RCC 7860 (cell line): ENCODE measurements around the gene AMIGO3.
"Not testable (repeated sequence)": the region's sequence is repeated elsewhere in the genome, so short reads cannot be mapped to it uniquely, and the experiment has no call there.

Experiments used
- DNase-seq: peaks from one replicate; pipeline ENCODE4 v3.0.0-alpha.2; 2015; ENCODE audit warnings: low spot score
- FAIRE-seq: peaks from 2 replicates; lab custom pipeline; 2012; peaks lifted over from hg19 to GRCh38; lab: Jason Lieb, UNC

AMIGO3 gene, protein sequence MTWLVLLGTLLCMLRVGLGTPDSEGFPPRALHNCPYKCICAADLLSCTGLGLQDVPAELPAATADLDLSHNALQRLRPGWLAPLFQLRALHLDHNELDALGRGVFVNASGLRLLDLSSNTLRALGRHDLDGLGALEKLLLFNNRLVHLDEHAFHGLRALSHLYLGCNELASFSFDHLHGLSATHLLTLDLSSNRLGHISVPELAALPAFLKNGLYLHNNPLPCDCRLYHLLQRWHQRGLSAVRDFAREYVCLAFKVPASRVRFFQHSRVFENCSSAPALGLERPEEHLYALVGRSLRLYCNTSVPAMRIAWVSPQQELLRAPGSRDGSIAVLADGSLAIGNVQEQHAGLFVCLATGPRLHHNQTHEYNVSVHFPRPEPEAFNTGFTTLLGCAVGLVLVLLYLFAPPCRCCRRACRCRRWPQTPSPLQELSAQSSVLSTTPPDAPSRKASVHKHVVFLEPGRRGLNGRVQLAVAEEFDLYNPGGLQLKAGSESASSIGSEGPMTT

DNA sequence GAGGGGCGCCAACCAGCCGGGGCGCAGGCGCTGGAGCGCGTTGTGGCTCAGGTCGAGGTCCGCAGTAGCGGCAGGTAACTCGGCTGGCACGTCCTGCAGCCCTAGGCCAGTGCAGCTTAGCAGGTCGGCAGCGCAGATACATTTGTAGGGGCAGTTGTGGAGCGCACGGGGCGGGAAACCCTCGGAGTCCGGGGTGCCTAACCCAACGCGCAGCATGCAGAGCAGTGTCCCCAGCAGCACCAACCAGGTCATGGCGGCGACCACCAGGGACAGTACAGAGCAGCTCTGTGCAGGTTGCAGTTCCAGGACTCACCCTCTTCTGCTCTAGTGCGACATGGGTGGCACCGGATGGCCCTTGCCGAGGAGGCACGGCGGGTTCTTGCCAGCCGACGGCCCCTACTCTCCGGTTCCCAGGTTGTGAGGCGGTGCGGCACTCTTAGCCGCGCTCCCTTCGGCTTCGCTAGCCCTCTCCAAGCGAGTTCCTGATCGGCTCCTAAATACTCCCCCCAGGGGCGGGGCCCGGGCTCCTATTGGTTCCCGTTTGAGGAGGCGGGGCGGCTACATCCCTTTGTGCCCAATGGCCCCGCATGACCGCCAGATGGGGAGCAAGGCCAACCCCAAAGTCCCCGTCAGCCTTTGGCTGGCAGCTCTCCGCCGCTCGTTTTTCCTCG lies at the start of gene AMIGO3:
Gene AMIGO3, minus strand, starts transcription at position 471 of the 671 bp plus-strand sequence. Its CDS starts 219 bp downstream, at position 252.
- DNase-seq = no peak
- FAIRE-seq = no peak

DNA sequence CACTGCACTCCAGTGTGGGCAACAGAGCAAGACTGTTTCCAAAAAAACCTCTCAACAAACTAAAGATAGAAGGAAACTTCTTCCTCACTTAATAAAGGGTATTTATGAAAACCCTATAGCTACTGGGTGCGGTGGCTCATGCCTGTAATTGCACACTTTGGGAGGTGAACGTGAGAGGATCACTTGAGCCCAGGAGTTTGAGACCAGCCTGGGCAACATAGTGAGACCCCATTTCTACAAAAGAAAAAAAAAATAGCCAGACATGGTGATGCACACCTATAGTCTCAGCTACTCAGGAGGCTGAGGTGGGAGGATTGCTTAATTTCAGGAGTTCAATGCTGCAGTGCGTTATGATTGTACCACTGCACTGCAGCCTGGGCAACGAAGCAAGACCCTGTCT lies 44.5 kb upstream of the AMIGO3 start:
- no peak for FAIRE-seq
- DNase-seq = no peak

DNA sequence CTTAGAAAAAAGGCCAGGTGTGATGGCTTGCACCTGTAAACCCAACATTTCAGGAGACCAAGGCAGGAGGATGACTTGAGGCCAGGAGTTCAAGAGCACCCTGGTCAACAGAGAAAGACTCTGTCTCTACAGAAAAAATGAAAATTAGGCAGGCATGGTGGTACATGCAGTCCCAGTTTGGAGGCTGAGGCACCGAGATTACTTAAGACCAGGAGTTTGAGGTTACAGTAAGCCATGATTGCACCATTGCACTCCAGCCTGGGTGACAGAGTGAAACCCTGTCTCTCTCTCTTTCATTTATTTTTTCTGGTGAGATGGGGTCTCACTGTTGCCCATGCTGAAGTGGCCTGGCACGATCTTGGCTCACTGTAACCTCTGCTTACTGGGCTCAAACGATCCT lies 42.2 kb upstream of the AMIGO3 start:
- no peak for FAIRE-seq
- no peak for DNase-seq

DNA sequence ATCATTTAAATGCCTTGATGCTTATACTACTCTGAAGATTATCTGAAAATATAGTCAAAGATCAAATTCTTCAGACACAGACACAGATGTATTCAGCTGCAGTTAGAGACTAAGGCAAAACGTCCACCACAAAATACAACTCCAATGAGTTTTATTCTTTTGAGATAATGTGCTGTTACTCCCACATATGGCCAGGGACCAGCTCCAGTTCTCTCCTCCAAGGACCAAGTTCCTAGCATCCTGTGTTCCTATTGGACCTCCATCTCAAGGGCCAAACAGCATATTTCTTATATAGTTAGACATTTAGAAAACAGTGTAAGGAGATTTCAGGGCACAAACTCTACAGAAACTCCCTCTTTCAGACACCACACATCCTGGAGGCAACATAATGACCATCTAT lies 39.7 kb upstream of the AMIGO3 start:
- DNase-seq (no peak), FAIRE-seq (no peak)

DNA sequence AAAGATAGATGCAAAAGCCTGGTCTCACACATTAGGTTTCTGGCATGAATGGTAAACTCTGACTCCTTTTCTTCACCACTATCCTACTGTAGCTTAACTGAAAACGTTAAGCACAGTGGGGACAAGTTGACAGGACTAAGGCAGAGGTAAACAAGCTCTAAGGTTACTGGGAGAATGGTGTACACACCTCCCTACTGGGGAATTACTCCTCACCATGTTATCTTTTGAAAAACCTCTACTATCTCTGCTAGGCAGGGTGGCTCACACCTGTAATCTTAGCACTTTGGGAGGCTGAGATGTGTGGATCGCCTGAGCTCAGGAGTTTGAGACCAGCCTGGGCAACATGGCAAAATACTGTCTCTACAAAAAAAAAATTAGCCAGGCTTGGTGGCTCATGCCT lies 37.7 kb upstream of the AMIGO3 start:
- FAIRE-seq (no peak), DNase-seq (no peak)

DNA sequence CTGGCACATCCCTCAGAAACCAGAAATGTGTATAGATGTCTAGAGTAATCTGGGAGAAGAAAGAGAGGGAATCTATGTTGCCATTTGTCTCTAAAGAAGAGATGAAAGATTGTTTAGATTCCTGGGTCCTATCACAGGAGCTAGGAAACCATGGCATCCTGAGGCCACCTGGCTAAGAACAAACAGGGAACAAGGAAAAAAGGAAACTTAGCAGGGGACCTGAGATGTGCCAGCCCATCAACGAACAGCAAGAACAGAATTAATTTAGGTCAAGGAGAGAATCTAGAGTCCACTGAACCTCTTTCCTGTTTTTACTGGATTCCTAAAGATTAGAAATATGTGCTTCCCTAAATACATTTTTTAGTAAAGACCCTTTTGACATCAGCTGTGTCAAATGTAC lies 36.6 kb upstream of the AMIGO3 start:
- DNase-seq (no peak), FAIRE-seq (no peak)

DNA sequence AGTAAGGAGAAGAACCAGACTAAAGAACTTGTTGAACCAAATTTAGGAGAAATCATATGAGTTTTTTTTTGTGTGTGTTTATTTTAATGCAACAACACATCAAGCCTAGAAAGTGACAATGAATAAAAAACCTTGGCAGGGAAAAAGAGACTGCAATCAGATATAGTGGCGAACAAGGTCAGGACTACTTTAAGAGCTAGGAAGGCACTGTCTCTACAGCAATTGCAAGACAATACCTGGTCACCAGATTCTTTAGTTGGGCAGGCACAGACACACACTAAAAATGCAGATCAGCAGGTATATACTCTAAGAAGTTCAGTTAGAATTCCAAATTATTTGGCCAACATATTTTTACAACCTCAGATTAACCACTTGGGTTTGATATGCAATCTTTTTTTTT lies 35.1 kb upstream of the AMIGO3 start:
- no peak for FAIRE-seq

DNA sequence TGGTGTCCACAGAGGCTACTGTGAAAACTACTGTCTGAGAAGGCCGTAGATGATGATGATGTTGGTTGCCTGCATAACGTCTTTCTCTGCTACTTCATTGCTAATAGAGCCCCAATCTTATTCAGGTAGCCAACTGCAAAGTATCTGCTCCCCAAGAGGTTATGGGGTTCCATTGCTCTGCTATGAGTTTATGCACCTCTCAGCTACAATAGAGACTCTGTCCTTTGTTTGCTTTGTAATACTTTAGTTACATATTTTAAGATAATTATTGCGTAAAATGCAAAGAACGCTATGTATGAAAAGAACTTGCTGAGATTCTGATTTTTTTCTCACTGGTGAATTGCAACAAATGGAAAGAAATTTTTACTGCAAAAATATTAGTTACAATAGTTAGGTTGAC lies 32.0 kb upstream of the AMIGO3 start:
- FAIRE-seq (no peak), DNase-seq (no peak)

More for the DNA sequence above, 35.1 kb upstream of the AMIGO3 start:
- DNase-seq = no peak

DNA sequence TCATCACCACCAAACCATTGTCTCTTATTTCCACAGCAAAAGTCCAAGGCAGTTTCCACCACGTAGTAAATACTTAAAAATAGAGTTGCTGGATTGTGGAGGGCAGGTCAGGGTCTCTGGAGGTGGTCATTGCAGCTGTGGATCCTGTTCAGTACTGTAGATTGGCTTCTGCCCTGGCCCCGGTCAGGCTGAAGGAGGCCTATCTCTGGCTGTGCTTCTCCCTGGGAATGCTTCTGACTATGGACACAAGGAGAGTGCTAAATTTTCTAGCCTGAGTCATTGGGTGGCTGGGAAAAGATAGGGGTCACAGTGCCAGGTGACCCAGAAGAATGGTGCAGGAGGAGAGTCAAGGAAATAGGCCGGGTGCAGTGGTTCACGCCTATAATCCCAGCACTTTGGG lies 30.6 kb upstream of the AMIGO3 start:
- FAIRE-seq (no peak), DNase-seq (no peak)

DNA sequence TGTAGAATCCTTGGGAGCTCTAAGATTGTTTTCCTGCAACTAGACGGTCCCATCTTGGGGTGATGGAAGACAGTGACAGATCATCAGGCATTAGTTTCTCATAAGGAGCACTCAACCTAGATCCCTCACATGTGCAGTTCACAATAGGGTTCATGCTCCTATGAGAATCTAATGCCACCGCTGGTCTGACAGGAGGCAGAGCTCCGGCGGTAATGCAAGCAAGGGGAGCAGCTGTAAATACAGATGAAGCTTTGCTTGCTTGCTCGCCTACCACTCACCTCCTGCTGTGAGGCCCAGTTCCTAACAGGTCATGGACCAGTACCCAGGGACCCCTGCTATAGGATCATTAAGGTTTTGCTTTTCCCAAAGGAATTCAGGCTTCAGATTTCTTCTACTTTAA lies 29.4 kb upstream of the AMIGO3 start:
- not testable (repeated sequence) for FAIRE-seq, DNase-seq

DNA sequence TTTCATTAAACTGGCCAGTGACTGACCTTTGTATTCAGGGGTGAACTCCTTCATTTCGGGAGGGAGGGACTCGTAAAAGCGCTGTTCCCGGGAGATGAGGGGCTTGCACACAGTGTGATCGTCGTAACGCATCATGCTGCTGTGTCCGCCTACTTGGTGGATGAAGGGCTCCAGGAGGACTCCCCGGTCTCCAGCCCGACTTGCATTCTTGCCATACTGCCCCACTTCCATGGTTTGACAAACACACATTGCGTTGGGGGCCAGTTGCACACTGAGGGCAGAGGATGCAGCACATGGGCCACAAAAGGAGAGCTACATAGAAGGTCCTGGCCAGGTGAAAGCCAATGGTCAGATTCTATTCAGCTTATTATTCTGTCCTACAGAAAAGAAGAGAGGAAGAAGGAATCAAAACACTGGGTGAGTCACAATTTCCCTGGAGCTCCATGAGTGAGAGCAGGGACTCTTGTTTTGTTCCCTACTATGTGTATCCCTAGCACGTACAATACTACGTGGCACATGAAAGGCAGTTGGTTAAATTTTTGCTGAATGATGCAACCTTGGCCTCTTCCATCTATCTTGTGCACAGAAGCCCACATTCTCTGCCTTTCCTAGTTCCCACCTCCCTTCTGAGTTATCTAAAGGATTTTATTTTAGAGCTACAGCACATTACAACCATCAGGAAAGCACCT lies 28.5 kb upstream of the AMIGO3 start:
- FAIRE-seq = no peak

DNA sequence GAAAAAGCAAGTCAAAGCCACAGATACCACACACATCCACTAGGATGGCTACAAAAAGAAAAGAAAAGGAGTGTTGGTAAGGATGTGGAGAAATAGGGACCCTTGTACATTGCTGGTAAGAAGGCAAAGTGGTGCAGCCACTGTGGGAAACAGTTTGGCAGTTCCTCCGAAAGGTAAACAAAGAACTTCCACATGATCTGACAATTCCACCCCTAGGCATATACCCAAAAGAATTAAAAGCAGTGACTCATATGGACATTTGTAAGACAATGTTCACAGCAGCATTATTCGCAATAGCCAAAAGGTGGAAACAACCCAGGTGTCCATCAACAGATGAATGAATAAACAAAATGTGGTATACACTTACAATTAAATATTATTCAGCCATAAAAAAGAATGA lies 26.5 kb upstream of the AMIGO3 start:
- FAIRE-seq (no peak), DNase-seq (no peak)

More for the DNA sequence above, 28.5 kb upstream of the AMIGO3 start:
- no peak for DNase-seq

DNA sequence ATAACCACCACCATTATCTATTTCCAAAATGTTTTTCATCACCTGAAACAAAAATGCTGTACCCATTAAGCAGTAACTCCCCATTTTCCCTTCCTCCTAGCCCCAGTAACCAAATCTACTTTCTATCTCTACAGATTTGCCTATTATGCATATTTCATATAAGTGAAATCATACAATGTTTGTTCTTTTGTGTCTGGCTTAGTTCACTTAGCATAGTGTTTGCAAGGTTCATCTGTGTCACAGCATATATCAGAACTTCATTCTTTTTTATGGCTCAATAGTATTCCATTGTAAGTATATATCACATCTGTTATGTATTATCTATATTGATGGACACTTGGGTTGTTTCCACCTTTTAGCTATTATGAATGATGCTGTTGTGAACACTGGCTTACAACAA lies 20.9 kb upstream of the AMIGO3 start:
- FAIRE-seq (no peak), DNase-seq (no peak)

DNA sequence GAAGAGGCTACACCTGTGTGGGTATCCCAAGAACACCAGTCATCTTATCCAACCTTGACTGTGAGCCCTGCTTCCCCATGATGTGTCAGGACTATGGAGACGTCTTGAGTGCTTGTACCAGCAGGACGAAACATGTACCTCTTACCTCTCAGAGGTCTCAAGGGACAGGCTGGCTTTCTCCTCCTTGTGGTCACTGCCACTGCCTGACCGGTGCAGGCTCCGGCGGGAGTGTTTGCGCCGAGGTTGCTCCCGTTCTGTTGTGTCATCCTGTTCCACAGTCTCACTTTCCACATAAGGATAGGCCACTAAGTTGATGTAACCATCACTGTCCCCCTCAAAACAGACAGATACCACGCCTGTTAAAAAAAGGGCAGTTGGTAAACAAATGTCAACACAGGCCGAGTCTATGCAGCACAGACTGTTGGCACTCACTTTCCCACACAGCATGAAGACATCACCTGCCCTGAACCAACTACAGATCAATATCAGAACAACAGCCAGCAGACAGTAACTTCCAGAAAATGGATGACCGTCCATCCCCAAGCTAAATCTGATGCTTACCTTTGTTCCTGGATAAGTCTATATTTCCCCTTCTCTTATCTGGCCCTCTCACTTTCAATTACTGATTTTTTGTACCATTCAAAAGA lies 18.7 kb upstream of the AMIGO3 start:
- FAIRE-seq (no peak), DNase-seq (no peak)

DNA sequence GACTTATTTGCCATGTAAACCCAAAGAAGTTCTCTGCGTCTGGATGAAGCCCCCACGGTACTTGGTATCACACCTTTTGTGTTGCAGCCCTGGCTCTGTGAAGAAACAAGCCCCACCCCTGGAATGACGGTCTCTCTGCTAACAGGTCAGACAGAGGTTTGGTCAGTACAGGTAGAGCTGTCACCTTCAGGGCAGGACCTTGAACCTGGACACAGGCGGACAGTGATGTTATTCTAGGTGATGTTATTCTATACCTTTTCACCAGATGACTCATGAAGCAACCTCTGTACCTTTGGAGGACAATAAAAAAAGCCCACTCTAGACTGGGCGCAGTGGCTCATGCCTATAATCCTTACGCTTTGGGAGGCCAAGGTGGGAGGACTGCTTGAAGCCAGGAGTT lies 15.3 kb upstream of the AMIGO3 start:
- FAIRE-seq = no peak
- DNase-seq = no peak

DNA sequence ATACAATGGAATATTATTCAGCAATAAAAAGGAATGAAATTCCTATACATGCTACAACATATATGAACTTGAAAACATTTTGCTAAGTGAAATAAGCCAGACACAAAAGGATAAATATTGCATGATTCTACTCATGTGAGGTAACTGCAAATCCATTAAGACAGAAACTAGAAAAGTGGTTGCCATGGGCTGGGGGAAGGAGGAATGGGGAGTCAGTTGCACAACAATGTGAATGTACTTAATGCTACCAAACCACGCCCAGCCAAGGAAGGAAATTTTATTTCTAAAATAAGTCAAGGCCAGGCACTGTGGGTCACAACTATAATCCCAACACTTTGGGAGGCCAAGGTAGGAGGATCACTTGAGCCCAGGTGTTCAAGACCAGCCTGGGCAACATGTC lies 14.1 kb upstream of the AMIGO3 start:
- FAIRE-seq (no peak), DNase-seq (no peak)

DNA sequence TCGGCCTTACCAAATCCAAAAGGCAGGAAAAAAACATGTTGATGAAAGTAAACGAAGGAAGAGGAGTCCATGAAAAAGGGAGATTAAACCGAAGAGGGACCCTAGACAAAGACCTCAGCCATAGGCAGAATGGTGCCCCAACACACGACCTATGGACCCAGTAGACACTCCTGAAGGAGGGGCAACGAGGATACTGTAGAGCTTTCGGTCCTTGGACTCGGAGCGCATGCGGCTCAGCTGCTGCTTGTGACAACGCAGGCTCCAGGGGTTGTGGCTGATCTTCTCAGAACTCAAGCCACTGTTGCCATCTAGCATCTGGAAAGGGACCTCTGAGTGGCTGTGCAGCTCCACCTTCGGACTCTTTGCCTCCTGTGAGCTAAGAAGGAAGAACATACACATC lies 13.1 kb upstream of the AMIGO3 start:
- no peak for FAIRE-seq
- no peak for DNase-seq

DNA sequence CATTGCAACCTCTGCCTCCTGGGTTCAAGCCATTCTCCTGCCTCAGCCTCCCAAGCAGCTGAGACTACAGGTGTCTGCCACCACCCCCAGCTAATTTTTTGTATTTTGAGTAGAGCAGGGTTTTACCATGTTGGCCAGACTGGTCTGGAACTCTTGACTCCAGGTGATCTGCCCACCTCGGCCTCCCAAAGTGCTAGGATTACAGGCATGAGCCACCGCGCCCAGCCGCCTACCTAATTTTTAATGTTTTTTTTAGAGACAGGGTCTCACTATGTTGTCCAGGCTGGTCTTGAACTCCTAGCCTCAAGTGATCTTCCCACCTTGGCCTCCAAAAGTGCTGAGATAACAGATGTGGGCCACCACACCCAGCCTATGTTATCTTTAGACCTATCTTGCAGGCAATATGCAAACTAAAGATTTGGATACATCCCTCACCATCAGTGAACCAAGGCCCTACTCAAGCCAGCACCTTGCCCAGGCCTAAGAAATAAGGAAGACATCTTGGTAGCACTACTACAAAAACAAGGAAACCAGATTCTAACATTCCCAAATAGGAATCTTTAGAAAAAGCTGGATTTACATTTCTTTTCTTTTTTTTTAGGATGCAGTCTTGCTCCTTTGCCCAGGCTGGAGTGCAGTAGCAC lies 10.6 kb upstream of the AMIGO3 start:
- DNase-seq = no peak
- FAIRE-seq = no peak

DNA sequence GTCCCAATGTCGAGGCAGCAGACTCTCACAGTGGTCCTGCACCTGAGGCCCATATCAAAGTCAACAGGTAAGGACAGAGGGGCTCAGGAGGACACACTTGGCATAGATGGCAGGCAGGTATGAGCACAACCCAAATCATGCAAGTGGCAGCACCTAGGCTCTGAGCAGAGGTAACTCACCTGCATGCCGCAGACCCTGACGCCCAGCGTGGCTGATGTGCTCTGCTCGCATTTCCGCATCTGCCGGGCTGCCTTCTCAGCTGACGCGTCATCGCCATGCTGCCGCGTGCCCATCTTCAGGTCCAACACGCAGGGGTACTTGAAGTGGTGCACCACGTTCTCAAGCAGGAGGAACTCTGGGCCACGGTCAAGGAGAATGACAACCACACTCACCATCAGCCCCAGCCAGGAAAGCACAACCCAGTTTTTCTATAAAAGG lies 8.5 kb upstream of the AMIGO3 start:
- DNase-seq = no peak
- no peak for FAIRE-seq

DNA sequence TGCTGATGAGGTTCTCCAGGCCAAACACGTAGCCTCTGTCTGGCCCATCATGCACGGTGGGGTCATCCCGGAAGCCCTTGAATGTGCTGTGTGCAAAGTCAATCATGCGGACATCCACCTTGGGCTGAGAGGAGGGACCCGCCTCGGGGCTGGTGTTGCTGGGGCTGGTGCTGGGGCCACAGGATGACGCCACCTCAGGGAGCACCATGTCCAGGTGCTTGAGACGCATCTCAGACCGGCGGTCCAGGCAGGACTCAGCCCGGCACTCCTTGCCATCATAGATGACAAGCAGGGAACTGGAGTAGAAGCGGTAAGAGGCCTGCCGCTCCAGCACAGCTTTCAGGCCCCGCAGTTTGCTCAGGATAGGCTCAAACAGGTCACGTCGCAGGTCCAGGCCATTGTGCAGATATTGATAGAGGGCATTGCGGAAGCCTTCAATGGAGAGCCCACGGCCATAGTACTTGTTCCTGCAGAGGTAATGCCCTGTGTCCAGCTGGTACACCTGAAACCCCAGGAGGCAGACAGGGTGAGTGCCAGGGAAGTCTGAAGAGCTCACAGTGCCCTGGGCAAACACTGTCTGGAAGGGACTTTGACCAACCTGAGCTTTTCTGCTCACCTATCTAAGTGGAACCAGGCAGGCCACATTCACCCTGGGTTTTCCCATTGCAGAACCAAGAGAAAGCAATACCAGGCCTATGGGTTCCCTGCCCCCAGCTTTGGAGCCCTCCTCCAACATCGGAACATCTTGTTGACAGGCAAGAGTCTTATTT lies 7.9 kb upstream of the AMIGO3 start:
- DNase-seq (no peak), FAIRE-seq (no peak)
